ENCODE results near the gene STAT3.

The STAT3 gene
- long read RNA-seq, full-length matches to known transcripts, result 267 of 545 reads
- long read RNA-seq, partial matches to known transcripts, result 24 of 545 reads
- long read RNA-seq, other reads (novel, unspliced or antisense), result 254 of 545 reads

DNA sequence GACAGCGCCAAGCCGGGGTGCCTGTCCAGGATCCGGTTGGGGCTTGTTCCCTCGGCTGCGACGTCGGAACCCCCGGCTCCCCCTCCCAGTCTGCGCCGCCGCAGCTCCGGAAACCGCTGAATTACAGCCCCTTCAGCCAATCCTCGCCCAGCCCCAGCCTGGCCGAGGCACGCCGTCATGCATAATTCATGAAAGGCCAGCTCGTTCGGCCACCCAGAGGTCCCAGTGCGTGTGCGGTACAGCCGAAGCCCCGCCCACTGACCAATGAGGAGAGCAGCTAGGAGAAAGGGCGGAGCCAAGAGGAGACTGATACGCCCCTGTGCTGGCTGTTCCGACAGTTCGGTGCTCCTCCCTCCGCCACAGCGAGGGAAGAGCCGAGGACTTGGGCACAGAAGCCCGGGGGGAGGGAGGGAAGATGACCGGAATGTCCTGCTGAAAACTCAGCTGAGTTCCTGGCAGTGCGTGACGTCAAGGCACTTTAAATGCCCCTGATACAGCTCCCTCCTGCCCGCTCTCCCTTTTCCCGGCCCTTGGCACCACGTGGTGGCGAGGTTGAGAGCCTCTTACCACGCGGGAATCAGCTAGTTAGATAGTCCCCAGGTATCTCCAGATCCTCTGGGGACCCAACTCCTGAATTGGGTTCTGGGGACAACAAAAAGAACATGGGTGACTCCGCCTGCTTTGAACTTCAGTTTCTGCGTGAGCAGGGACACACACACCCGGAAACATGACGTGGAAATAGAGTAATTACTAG, at the start of gene STAT3:
Gene STAT3 (minus strand): TSS at position 62 of the 754 bp plus-strand sequence. CDS start 39,926 bp downstream, outside the sequence.
- Histone ChIP-seq H3K27ac (replicated peaks) (peak within 1 kb of the TSS; percentile 89), H3K4me3 (replicated peaks; ENCODE audit: insufficient read depth, low read length) (peak within 1 kb of the TSS; percentile 87), H3K27me3 (ENCODE audit: insufficient read depth, poor library complexity, severe bottlenecking) (no peaks in the 10 kb centered on the region)
- DNase-seq (ENCODE audit: low read depth in 1 of 2, low spot score in 1 of 2), result peak; percentile 99 to 100
- TF ChIP-seq GABPA (IDR thresholded peaks at IDR 0.05; ENCODE audit: low read depth) (peak; percentile 35; the same call in 1 of the 2 replicates), SPI1 (IDR thresholded peaks at IDR 0.05; ENCODE audit: borderline replicate concordance, low read depth) (peak; percentile 49; the same call in 1 of the 2 replicates), POLR2AphosphoS5 (IDR thresholded peaks at IDR 0.05; ENCODE audit: low read depth) (peak; percentile 65; the same call in 1 of the 2 replicates), REST (IDR thresholded peaks at IDR 0.05; ENCODE audit: insufficient replicate concordance, low read depth) (no peak), CTCF (IDR thresholded peaks at IDR 0.05; ENCODE audit: insufficient read depth, low read length) (no peak)

GRCh38 chr17:42436391-42436790, 48.1 kb upstream of the STAT3 start:
- no peak overlapping the region for H3K27ac ChIP-seq (replicated peaks)

More at GRCh38 chr17:42436391-42436790, 48.1 kb upstream of the STAT3 start:
- no peak overlapping the region for H3K4me3 ChIP-seq (replicated peaks; ENCODE audit: insufficient read depth, low read length)
- no peak for DNase-seq (ENCODE audit: low read depth in 1 of 2, low spot score in 1 of 2)
- no peaks in the 10 kb centered on the region for H3K27me3 ChIP-seq (ENCODE audit: insufficient read depth, poor library complexity, severe bottlenecking)
- no peak for TF ChIP-seq GABPA (IDR thresholded peaks at IDR 0.05; ENCODE audit: low read depth)
- no peak for TF ChIP-seq REST (IDR thresholded peaks at IDR 0.05; ENCODE audit: insufficient replicate concordance, low read depth)
- no peak for TF ChIP-seq CTCF (IDR thresholded peaks at IDR 0.05; ENCODE audit: insufficient read depth, low read length)
- no peak for TF ChIP-seq SPI1 (IDR thresholded peaks at IDR 0.05; ENCODE audit: borderline replicate concordance, low read depth)
- no peak for TF ChIP-seq POLR2AphosphoS5 (IDR thresholded peaks at IDR 0.05; ENCODE audit: low read depth)
